Measurements from ENCODE around the gene EYS. TPM values are rescaled to one million over a fixed set of nuclear protein-coding genes. Genes with fewer than 3 reads are reported as not detected.

Gene EYS
- total and polyA plus RNA-seq, 7 donors, result 0.07 to 0.46 TPM; not detected in 5

- no peak for DNase-seq
- intact Hi-C loops (cut with DNase I), result no loop called here
- TF ChIP-seq EP300 (IDR thresholded peaks at IDR 0.05), result no peak
- no peak for TF ChIP-seq POLR2AphosphoS5 (IDR thresholded peaks at IDR 0.05)
- TF ChIP-seq CTCF (IDR thresholded peaks at IDR 0.05), result no peak
- TF ChIP-seq POLR2A (IDR thresholded peaks at IDR 0.05), result no peak
- no peaks in the 10 kb centered on the region for H3K4me1 ChIP-seq
- no peak overlapping the region for H3K27ac ChIP-seq
- H3K9me3 ChIP-seq, result no peaks in the 10 kb centered on the region
- 70 to 73% methylated on average over 1 of the region's 1 CpG for WGBS, 2 donors
- no peak overlapping the region for H3K4me3 ChIP-seq
- H3K36me3 ChIP-seq, result no peaks in the 10 kb centered on the region
- no peaks in the 10 kb centered on the region for H3K27me3 ChIP-seq
Measured at GRCh38 chr6:64258302-64258701, 1448.7 kb downstream of the EYS start.

- Histone ChIP-seq H3K4me3 (no peak overlapping the region), H3K4me1 (no peaks in the 10 kb centered on the region), H3K9me3 (no peaks in the 10 kb centered on the region), H3K27me3 (no peaks in the 10 kb centered on the region), H3K36me3 (no peaks in the 10 kb centered on the region), H3K27ac (no peak overlapping the region)
- WGBS, 2 donors, result 32 to 33% methylated on average over 3 of the region's 3 CpGs
- intact Hi-C loops (cut with DNase I), result no loop called here
- no peak for TF ChIP-seq EP300 (IDR thresholded peaks at IDR 0.05)
- TF ChIP-seq POLR2AphosphoS5 (IDR thresholded peaks at IDR 0.05), result no peak
- no peak for TF ChIP-seq CTCF (IDR thresholded peaks at IDR 0.05)
- TF ChIP-seq POLR2A (IDR thresholded peaks at IDR 0.05), result no peak
- no peak for DNase-seq
Measured at GRCh38 chr6:64257586-64257985, 1449.4 kb downstream of the EYS start.

- WGBS, 2 donors, result 74 to 76% methylated on average over 3 of the region's 3 CpGs
- TF ChIP-seq POLR2AphosphoS5 (IDR thresholded peaks at IDR 0.05) (no peak), CTCF (IDR thresholded peaks at IDR 0.05) (no peak), POLR2A (IDR thresholded peaks at IDR 0.05) (no peak), EP300 (IDR thresholded peaks at IDR 0.05) (no peak)
- H3K4me1 ChIP-seq, result no peaks in the 10 kb centered on the region
- H3K36me3 ChIP-seq, result no peaks in the 10 kb centered on the region
- H3K4me3 ChIP-seq, result no peak overlapping the region
- intact Hi-C loops (cut with DNase I), result no loop called here
- H3K27me3 ChIP-seq, result no peaks in the 10 kb centered on the region
- no peaks in the 10 kb centered on the region for H3K9me3 ChIP-seq
- no peak for DNase-seq
- H3K27ac ChIP-seq, result no peak overlapping the region
Measured at GRCh38 chr6:64256483-64256882, 1450.5 kb downstream of the EYS start.

GRCh38 chr6:64255000-64255399, 1452.0 kb downstream of the EYS start:
- Histone ChIP-seq H3K4me1 (no peaks in the 10 kb centered on the region), H3K36me3 (no peaks in the 10 kb centered on the region), H3K9me3 (no peaks in the 10 kb centered on the region), H3K27ac (no peak overlapping the region), H3K27me3 (no peaks in the 10 kb centered on the region), H3K4me3 (no peak overlapping the region)
- no peak for DNase-seq
- intact Hi-C loops (cut with DNase I), result no loop called here
- 83 to 88% methylated on average over 1 of the region's 1 CpG for WGBS, 2 donors
- TF ChIP-seq CTCF (IDR thresholded peaks at IDR 0.05), result no peak
- no peak for TF ChIP-seq POLR2A (IDR thresholded peaks at IDR 0.05)
- TF ChIP-seq EP300 (IDR thresholded peaks at IDR 0.05), result no peak

GRCh38 chr6:64254558-64254957, 1452.5 kb downstream of the EYS start:
- no peak overlapping the region for H3K27ac ChIP-seq
- H3K4me1 ChIP-seq, result no peaks in the 10 kb centered on the region
- TF ChIP-seq CTCF (IDR thresholded peaks at IDR 0.05) (no peak), EP300 (IDR thresholded peaks at IDR 0.05) (no peak), POLR2AphosphoS5 (IDR thresholded peaks at IDR 0.05) (no peak), POLR2A (IDR thresholded peaks at IDR 0.05) (no peak)
- no peaks in the 10 kb centered on the region for H3K27me3 ChIP-seq
- DNase-seq, result no peak
- H3K9me3 ChIP-seq, result no peaks in the 10 kb centered on the region
- H3K36me3 ChIP-seq, result no peaks in the 10 kb centered on the region
- intact Hi-C loops (cut with DNase I), result no loop called here
- 39 to 50% methylated on average over 3 of the region's 3 CpGs for WGBS, 2 donors
- no peak overlapping the region for H3K4me3 ChIP-seq
